Measurements from ENCODE around the gene SUCLA2. TPM values are rescaled to one million over a fixed set of nuclear protein-coding genes. Genes with fewer than 3 reads are reported as not detected.

Gene SUCLA2
- total and polyA plus RNA-seq, 2 of the 8 experiments (the other 6 are each of a cell fraction or from before 2014, with no cell fraction given), result 23.5 to 78.8 TPM

GRCh38 chr13:48040049-48040448 lies 39.0 kb upstream of the SUCLA2 start:
- no peak overlapping the region for H3K23ac ChIP-seq (ENCODE audit: insufficient read length)
- H3K4me1 ChIP-seq (replicated peaks in 1 of 4; ENCODE audit: control insufficient read depth in 3 of 4, insufficient read depth in 4 of 4, low read length in 3 of 4), result peaks cover 0 to 4% (median 2%) of the 10 kb centered on the region in 4 experiments; a peak in 3 of 7 replicates
- H3K14ac ChIP-seq (ENCODE audit: insufficient read length), result no peak overlapping the region
- no peak overlapping the region for H2AK5ac ChIP-seq (ENCODE audit: low read depth, low read length)
- no peak overlapping the region for H2AFZ ChIP-seq (ENCODE audit: low read length)
- ChIA-PET CTCF (ENCODE audit: partially characterized antibody) (interaction anchor here (0.5 to 3.9 kb wide), 3 partner anchors 8 to 55 kb away, joined by 5 to 50 read pairs (median 10); partner anchors contain the start of gene MED4), POLR2A (ENCODE audit: partially characterized antibody) (interaction anchor here (1.1 to 5.1 kb wide), 3 partner anchors 9 to 38 kb away, joined by 5 to 43 read pairs (median 5); partner anchors contain the start of gene SUCLA2)
- no peak overlapping the region for H3K18ac ChIP-seq (ENCODE audit: extremely low read depth, low read length)
- no peak for FAIRE-seq
- H3K4me2 ChIP-seq (ENCODE audit: insufficient read depth in 1 of 2, low read depth in 2 of 2, low read length in 2 of 2), result no peak overlapping the region
- peaks cover 0 to 3% of the 10 kb centered on the region in 2 experiments for H4K20me1 ChIP-seq (replicated peaks in 1 of 2; ENCODE audit: control insufficient read depth in 1 of 2, insufficient read depth in 2 of 2, low read length in 2 of 2)
- no peak overlapping the region for H4K8ac ChIP-seq (ENCODE audit: extremely low read depth, insufficient read depth, low read length)
- H4K91ac ChIP-seq (replicated peaks; ENCODE audit: insufficient read length, low read length), result no peak overlapping the region
- H4K5ac ChIP-seq (ENCODE audit: insufficient read length, low read depth, low read length), result no peak overlapping the region
- H3K79me2 ChIP-seq (ENCODE audit: control insufficient read depth in 1 of 2, insufficient read depth in 2 of 2, low read length in 2 of 2), result peaks cover 0 to 19% of the 10 kb centered on the region in 2 experiments; a peak in 3 of 4 replicates
- H2BK15ac ChIP-seq (ENCODE audit: low read length), result no peak overlapping the region
- DNase-seq (ENCODE audit: low read depth in 1 of 2, low spot score in 2 of 2), result no peak
- H3K27me3 ChIP-seq (replicated peaks in 1 of 4; ENCODE audit: control insufficient read depth in 3 of 4, extremely low read depth in 1 of 4, insufficient read depth in 3 of 4, low read length in 3 of 4), result no peaks in the 10 kb centered on the region
- no peak overlapping the region for H3K4me3 ChIP-seq (ENCODE audit: extremely low read depth in 1 of 4, insufficient read depth in 2 of 4, low read depth in 3 of 4, low read length in 4 of 4)
- H2BK12ac ChIP-seq (ENCODE audit: low read depth, low read length), result no peak overlapping the region
- H3K56ac ChIP-seq (replicated peaks; ENCODE audit: insufficient read length, low read depth, low read length), result no peak overlapping the region
- H2BK120ac ChIP-seq (replicated peaks; ENCODE audit: low read depth, low read length), result no peak overlapping the region
- H3K79me1 ChIP-seq (ENCODE audit: low read depth, low read length), result 0 out of 2 replicates have a peak, but pooled peaks cover 2% of the 10 kb centered on the region
- H3K4ac ChIP-seq (replicated peaks; ENCODE audit: insufficient read length, low read depth, low read length), result no peak overlapping the region
- peaks cover 6% of the 10 kb centered on the region for H3K23me2 ChIP-seq (ENCODE audit: low read depth, low read length)
- TF ChIP-seq RNF2 (IDR thresholded peaks at IDR 0.05; ENCODE audit: borderline replicate concordance, low read depth, low read length, missing control alignments, poor library complexity, severe bottlenecking) (no peak), GTF2F1 (IDR thresholded peaks at IDR 0.05; ENCODE audit: borderline replicate concordance, low read depth, low read length) (no peak), KDM4A (IDR thresholded peaks at IDR 0.05; ENCODE audit: low read depth, low read length, severe bottlenecking) (no peak), SP4 (IDR thresholded peaks at IDR 0.05; ENCODE audit: low read length) (no peak), BCL11A (IDR thresholded peaks at IDR 0.05; ENCODE audit: low read depth in 2 of 2, low read length in 2 of 2) (no peak)
- H3K9me3 ChIP-seq (ENCODE audit: insufficient read depth in 2 of 2, low read depth in 1 of 2, low read length in 1 of 2), result no peaks in the 10 kb centered on the region
- no peak overlapping the region for H2BK5ac ChIP-seq (ENCODE audit: low read depth, low read length)
- H3K9ac ChIP-seq (replicated peaks in 1 of 4; ENCODE audit: extremely low read depth in 1 of 4, low read depth in 3 of 4, low read length in 3 of 4), result no peak overlapping the region
- peaks cover 7 to 15% (median 11%) of the 10 kb centered on the region in 4 experiments; a peak in 5 of 8 replicates for H3K36me3 ChIP-seq (ENCODE audit: control insufficient read depth in 2 of 4, insufficient read depth in 4 of 4, low read length in 3 of 4)
- H3K27ac ChIP-seq (ENCODE audit: low read depth, low read length), result no peak overlapping the region
- H2BK20ac ChIP-seq (ENCODE audit: low read length), result no peak overlapping the region
